ENCODE measurements around the gene COX20. TPM values are rescaled to one million over a fixed set of nuclear protein-coding genes. Genes with fewer than 3 reads are reported as not detected.
"Not testable (repeated sequence)": the region's sequence is repeated elsewhere in the genome, so short reads cannot be mapped to it uniquely, and the experiment has no call there.

Gene COX20, protein sequence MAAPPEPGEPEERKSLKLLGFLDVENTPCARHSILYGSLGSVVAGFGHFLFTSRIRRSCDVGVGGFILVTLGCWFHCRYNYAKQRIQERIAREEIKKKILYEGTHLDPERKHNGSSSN
- total RNA-seq = 10.4 TPM

DNA sequence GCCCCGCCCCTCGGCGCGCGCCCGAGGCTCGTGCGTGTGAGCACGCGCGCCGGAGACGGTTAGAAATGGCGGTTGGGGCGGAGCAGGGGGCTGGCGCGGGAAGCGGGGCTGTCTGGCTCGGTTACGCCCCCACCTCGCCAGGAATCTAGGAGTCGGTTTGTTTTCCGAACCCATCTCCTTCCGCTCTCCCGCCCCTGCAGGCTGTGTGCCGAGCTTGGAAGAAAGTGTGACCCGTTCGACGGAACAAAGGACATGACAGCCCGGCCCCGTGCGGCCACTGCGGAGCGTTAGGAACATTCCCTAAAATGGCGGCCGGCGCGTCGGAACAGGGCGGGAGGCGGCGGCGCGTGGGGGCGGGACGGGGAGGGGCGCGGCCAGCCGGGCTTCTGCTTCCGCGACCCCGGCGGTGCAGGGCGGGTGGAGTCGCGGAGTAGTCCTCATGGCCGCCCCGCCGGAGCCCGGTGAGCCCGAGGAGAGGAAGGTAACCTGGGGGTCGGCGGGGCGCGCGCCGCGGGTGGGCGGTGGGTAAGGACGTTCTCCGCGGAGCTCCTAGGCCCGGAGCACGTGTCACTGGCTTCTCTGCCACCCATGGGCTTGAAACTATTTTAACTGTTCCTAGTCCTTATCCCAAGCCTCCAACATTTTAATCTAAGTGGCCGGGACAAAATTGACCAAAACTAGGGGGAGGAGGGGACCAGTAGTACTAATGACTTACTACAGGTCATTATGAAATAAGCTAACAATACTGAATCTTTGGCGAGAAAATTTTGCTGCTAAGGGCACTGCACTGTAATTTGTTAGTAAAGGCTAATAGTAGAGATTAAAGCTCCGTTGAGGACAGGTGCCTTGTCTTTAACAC lies at the start of gene COX20:
COX20 (plus strand) TSS at position 383 of the 859 bp plus-strand sequence; CDS start at position 440, 57 bp downstream.
- Histone ChIP-seq H3K9ac (ENCODE audit: low read depth in 1 of 3, low read length in 3 of 3) (peak within 1 kb of the TSS; percentile 84 to 98 (median 94)), H3K27me3 (ENCODE audit: control insufficient read depth in 3 of 3, insufficient read depth in 3 of 3, low read length in 3 of 3) (no peaks in the 10 kb centered on the region), H3K36me3 (ENCODE audit: control insufficient read depth in 3 of 3, insufficient read depth in 3 of 3, low read length in 3 of 3) (peaks cover 0 to 3% (median 2%) of the 10 kb centered on the region in 3 donors), H3K27ac (ENCODE audit: low read depth, low read length) (peak within 1 kb of the TSS; percentile 97), H3K4me3 (ENCODE audit: low read length in 3 of 3) (peak within 1 kb of the TSS; percentile 78 to 90 (median 88)), H3K9me3 (ENCODE audit: control insufficient read depth in 3 of 3, low read length in 3 of 3) (no peaks in the 10 kb centered on the region), H3K4me1 (ENCODE audit: control insufficient read depth in 3 of 3, insufficient read depth in 3 of 3, low read length in 3 of 3) (peaks cover 3 to 33% (median 21%) of the 10 kb centered on the region in 3 donors)

DNA sequence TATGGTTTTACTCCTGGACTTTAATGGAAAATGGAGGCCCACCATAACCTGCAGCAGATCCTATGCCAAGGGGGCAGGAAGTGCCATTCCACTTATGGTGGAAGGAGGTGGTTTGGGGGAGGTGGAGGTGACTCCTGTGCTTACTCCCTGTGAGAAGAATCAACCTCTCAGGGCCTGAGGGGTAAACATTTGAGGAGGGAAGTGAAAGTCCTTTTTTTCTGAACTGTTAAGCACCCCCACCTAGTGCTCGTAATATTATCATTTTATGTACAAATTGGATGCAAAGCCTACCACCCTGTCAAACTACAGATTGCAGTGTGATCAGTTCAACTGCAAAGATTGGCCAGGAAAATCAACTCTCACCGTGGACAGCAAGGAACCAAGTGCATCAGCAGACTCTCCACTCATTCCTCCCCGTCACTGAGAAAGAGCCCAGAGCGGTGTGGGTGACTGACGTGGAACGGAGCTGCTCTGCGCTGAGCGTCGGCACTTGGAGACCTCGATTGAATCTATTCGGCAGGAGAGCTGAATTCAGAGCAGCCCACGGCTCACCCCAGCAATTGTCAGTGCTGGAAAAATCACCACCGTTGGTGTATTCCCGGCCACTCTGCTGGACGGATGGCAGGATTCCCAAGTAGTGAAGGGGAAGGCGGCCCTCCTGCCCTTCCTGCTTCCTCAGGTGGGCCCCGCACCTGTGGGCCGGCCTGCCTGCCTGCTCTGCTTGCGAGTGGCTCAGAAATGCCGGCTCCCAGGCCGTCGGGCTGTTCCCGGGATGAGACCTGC lies 46.8 kb upstream of the COX20 start:
- Histone ChIP-seq H3K9ac (ENCODE audit: low read depth in 1 of 3, low read length in 3 of 3) (no peak overlapping the region), H3K9me3 (ENCODE audit: control insufficient read depth in 3 of 3, low read length in 3 of 3) (no peaks in the 10 kb centered on the region), H3K4me3 (ENCODE audit: low read length in 3 of 3) (no peak overlapping the region)

DNA sequence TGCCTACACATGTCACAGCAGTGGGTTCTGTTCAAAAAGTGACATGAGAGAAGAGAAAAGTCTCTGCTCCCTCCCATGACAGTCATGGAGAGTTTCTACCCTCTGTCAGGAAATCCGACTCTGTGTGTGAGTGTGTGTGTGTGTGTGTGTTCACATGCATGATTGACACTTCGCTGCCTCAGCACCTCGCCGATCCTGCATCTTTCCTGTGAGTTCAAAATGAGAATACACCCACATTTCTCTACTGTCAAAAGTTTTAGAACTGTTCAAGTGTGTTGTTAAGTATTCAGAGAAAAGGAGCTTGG lies 46.2 kb upstream of the COX20 start:
- no peak overlapping the region for H3K4me3 ChIP-seq (ENCODE audit: low read length in 3 of 3)
- no peaks in the 10 kb centered on the region for H3K9me3 ChIP-seq (ENCODE audit: control insufficient read depth in 3 of 3, low read length in 3 of 3)
- no peak overlapping the region for H3K27ac ChIP-seq (ENCODE audit: low read depth, low read length)
- H3K4me1 ChIP-seq (ENCODE audit: control insufficient read depth in 3 of 3, insufficient read depth in 3 of 3, low read length in 3 of 3) = no peaks in the 10 kb centered on the region
- H3K27me3 ChIP-seq (ENCODE audit: control insufficient read depth in 3 of 3, insufficient read depth in 3 of 3, low read length in 3 of 3) = peaks cover 0 to 2% (median 0%) of the 10 kb centered on the region in 3 donors
- H3K36me3 ChIP-seq (ENCODE audit: control insufficient read depth in 3 of 3, insufficient read depth in 3 of 3, low read length in 3 of 3) = no peaks in the 10 kb centered on the region
- no peak overlapping the region for H3K9ac ChIP-seq (ENCODE audit: low read depth in 1 of 3, low read length in 3 of 3)

More for the DNA sequence above, 46.8 kb upstream of the COX20 start:
- H3K4me1 ChIP-seq (ENCODE audit: control insufficient read depth in 3 of 3, insufficient read depth in 3 of 3, low read length in 3 of 3) = no peaks in the 10 kb centered on the region
- H3K36me3 ChIP-seq (ENCODE audit: control insufficient read depth in 3 of 3, insufficient read depth in 3 of 3, low read length in 3 of 3) = no peaks in the 10 kb centered on the region
- H3K27me3 ChIP-seq (ENCODE audit: control insufficient read depth in 3 of 3, insufficient read depth in 3 of 3, low read length in 3 of 3) = no peaks in the 10 kb centered on the region
- H3K27ac ChIP-seq (ENCODE audit: low read depth, low read length) = no peak overlapping the region

DNA sequence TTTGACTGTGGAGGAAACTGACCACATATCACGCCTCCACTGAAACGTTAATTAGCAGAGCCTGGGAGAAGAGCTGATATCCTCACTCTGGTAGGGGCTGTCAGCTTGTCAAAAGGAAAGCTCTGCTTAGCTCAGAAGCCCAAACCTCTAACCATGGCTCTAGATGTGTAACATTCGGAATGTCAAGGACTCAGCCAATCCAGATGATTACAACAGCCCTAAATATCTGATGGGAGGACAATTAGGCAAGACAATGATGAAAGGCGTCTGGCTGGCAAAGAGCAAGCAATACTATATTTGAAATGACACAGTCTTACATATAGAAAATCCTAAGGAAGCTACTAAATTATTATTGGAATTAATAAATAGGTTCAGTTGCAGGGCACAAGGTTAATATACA lies 45.7 kb upstream of the COX20 start:
- H3K9me3 ChIP-seq (ENCODE audit: control insufficient read depth in 3 of 3, low read length in 3 of 3) = no peaks in the 10 kb centered on the region
- no peaks in the 10 kb centered on the region for H3K4me1 ChIP-seq (ENCODE audit: control insufficient read depth in 3 of 3, insufficient read depth in 3 of 3, low read length in 3 of 3)
- no peak overlapping the region for H3K4me3 ChIP-seq (ENCODE audit: low read length in 3 of 3)

DNA sequence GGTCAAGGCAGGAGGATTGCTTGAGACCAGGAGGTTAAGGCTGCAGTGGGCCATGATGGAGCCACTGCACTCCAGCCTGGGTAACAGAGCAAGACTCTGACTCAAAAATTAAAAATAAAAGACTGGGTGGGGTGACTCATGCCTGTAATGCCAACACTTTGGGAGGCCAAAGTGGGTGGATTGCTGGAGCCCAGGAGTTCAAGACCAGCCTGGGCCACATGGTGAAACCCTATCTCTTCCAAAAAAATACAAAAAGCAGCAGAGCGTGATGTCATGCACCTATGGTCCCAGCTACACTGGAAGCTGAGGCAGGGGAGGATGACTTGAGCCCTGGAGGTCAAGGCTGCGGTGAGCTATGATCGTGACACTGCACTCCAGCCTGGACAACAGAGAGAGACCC lies 44.4 kb upstream of the COX20 start:
- Histone ChIP-seq H3K4me1 (ENCODE audit: control insufficient read depth in 3 of 3, insufficient read depth in 3 of 3, low read length in 3 of 3) (no peaks in the 10 kb centered on the region), H3K27me3 (ENCODE audit: control insufficient read depth in 3 of 3, insufficient read depth in 3 of 3, low read length in 3 of 3) (peaks cover 0 to 2% (median 0%) of the 10 kb centered on the region in 3 donors), H3K36me3 (ENCODE audit: control insufficient read depth in 3 of 3, insufficient read depth in 3 of 3, low read length in 3 of 3) (no peaks in the 10 kb centered on the region), H3K4me3 (ENCODE audit: low read length in 3 of 3) (no peak overlapping the region), H3K27ac (ENCODE audit: low read depth, low read length) (no peak overlapping the region), H3K9me3 (ENCODE audit: control insufficient read depth in 3 of 3, low read length in 3 of 3) (no peaks in the 10 kb centered on the region), H3K9ac (ENCODE audit: low read depth in 1 of 3, low read length in 3 of 3) (no peak overlapping the region)

More for the DNA sequence above, 45.7 kb upstream of the COX20 start:
- no peak overlapping the region for H3K27ac ChIP-seq (ENCODE audit: low read depth, low read length)
- H3K36me3 ChIP-seq (ENCODE audit: control insufficient read depth in 3 of 3, insufficient read depth in 3 of 3, low read length in 3 of 3) = no peaks in the 10 kb centered on the region
- no peak overlapping the region for H3K9ac ChIP-seq (ENCODE audit: low read depth in 1 of 3, low read length in 3 of 3)
- peaks cover 0 to 2% (median 0%) of the 10 kb centered on the region in 3 donors for H3K27me3 ChIP-seq (ENCODE audit: control insufficient read depth in 3 of 3, insufficient read depth in 3 of 3, low read length in 3 of 3)

DNA sequence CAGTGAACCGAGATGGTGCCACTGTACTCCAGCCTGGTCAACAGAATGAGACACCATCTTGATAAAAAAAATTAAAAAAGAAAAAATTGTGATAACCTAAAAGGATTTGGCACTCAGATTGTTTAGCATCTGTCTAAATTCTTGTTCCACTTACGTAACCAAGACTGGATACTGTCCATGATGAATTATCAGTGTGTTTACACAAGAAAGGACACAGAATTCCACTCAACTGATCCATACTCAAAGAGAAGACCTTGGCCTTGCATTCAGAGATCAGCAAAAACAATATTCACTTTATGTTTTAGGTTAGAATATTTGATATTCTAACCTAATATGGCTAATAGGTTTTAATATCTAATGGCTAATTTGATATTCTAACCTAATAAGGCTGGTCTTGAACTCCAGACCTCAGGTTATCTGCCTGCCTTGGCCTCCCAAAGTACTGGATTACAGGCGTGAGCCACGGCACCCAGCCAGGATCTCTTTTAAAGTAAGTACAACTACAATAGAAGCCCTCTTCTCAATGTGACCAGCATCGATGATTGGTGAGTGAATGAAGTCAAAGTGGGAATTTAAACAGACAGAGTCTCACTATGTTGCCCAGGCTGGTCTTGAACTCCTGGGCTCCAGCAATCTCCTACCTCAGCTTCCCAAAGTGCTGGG lies 43.1 kb upstream of the COX20 start:
- H3K4me1 ChIP-seq (ENCODE audit: control insufficient read depth in 3 of 3, insufficient read depth in 3 of 3, low read length in 3 of 3) = no peaks in the 10 kb centered on the region
- no peak overlapping the region for H3K4me3 ChIP-seq (ENCODE audit: low read length in 3 of 3)
- no peak overlapping the region for H3K27ac ChIP-seq (ENCODE audit: low read depth, low read length)
- no peaks in the 10 kb centered on the region for H3K9me3 ChIP-seq (ENCODE audit: control insufficient read depth in 3 of 3, low read length in 3 of 3)
- H3K27me3 ChIP-seq (ENCODE audit: control insufficient read depth in 3 of 3, insufficient read depth in 3 of 3, low read length in 3 of 3) = peaks cover 0 to 2% (median 0%) of the 10 kb centered on the region in 3 donors
- no peaks in the 10 kb centered on the region for H3K36me3 ChIP-seq (ENCODE audit: control insufficient read depth in 3 of 3, insufficient read depth in 3 of 3, low read length in 3 of 3)
- H3K9ac ChIP-seq (ENCODE audit: low read depth in 1 of 3, low read length in 3 of 3) = no peak overlapping the region

DNA sequence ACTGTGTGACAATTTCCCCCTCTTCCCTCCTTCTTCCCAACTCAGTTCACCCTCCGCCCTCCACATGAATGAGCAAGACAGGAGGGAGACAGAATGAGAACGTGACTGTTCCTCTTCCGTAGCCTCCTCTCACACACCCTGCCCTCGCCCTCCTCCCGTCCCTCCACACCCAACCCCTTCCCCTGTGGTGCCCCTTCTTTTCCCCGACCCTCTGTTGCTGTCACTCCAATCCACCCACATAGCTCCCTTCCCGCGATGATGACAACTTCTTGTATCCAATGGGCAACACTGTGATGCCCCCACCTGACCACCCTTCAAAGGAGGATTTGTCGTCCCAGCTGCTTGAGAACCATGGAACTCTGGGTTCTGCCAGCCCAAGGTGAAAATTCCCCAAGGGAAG lies 41.4 kb upstream of the COX20 start:
- no peak overlapping the region for H3K9ac ChIP-seq (ENCODE audit: low read depth in 1 of 3, low read length in 3 of 3)
- H3K27me3 ChIP-seq (ENCODE audit: control insufficient read depth in 3 of 3, insufficient read depth in 3 of 3, low read length in 3 of 3) = peaks cover 0 to 2% (median 0%) of the 10 kb centered on the region in 3 donors
- no peaks in the 10 kb centered on the region for H3K36me3 ChIP-seq (ENCODE audit: control insufficient read depth in 3 of 3, insufficient read depth in 3 of 3, low read length in 3 of 3)
- no peaks in the 10 kb centered on the region for H3K4me1 ChIP-seq (ENCODE audit: control insufficient read depth in 3 of 3, insufficient read depth in 3 of 3, low read length in 3 of 3)
- no peak overlapping the region for H3K4me3 ChIP-seq (ENCODE audit: low read length in 3 of 3)
- no peaks in the 10 kb centered on the region for H3K9me3 ChIP-seq (ENCODE audit: control insufficient read depth in 3 of 3, low read length in 3 of 3)
- no peak overlapping the region for H3K27ac ChIP-seq (ENCODE audit: low read depth, low read length)

DNA sequence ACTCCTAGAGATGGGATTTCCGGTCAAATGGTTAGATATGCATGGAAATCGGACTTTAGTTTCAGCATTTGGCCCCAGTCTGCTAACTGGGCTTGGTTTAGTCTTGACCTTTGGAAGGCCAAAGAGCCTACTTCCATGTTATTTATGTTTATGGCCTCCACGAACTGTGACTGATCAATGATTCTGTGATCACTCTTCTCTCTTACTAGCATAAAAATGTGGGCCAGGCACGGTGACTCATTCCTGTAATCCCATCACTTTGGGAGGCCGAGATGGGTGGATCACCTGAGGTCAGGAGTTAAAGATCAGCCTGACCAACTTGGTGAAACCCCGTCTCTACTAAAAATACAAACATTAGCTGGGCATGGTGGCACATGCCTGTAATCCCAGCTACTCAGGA lies 40.9 kb upstream of the COX20 start:
- H3K9ac ChIP-seq (ENCODE audit: low read depth in 1 of 3, low read length in 3 of 3); H3K4me3 ChIP-seq (ENCODE audit: low read length in 3 of 3); H3K36me3 ChIP-seq (ENCODE audit: control insufficient read depth in 3 of 3, insufficient read depth in 3 of 3, low read length in 3 of 3); H3K9me3 ChIP-seq (ENCODE audit: control insufficient read depth in 3 of 3, low read length in 3 of 3); H3K27ac ChIP-seq (ENCODE audit: low read depth, low read length); H3K27me3 ChIP-seq (ENCODE audit: control insufficient read depth in 3 of 3, insufficient read depth in 3 of 3, low read length in 3 of 3); H3K4me1 ChIP-seq (ENCODE audit: control insufficient read depth in 3 of 3, insufficient read depth in 3 of 3, low read length in 3 of 3): not testable (repeated sequence)

DNA sequence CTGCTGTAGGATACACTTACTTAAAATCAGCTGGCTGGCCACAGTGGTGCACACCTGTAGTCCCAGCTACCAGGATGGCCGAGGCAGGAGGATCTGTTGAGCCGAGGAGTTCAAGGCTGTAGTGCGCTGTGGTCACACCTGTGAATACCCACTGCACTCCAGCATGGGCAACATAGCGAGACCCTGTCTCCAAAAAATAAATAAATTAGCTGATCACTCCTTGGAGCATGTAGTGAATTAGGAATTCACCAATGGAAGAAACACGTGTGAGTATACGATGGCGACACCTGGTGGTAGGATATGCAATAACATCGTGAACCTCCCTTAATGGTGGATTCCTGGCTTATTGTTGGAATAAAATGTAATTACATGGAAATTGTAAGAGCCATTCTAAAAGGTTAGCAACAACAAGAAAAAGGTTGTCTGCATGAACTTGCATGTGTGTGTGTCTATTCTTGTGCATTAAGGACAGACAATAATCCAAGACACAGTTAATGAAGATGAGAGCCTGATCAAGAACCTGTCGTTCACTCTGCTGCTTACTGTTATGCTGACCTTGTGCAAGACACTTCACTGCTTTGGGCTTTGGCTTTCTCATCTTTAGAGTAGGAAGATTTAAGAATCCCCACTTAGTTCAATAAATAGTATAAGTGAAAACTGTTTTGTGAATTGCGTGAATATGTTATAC lies 38.6 kb upstream of the COX20 start:
- peaks cover 0 to 2% (median 0%) of the 10 kb centered on the region in 3 donors for H3K27me3 ChIP-seq (ENCODE audit: control insufficient read depth in 3 of 3, insufficient read depth in 3 of 3, low read length in 3 of 3)
- H3K4me1 ChIP-seq (ENCODE audit: control insufficient read depth in 3 of 3, insufficient read depth in 3 of 3, low read length in 3 of 3) = no peaks in the 10 kb centered on the region
- no peaks in the 10 kb centered on the region for H3K36me3 ChIP-seq (ENCODE audit: control insufficient read depth in 3 of 3, insufficient read depth in 3 of 3, low read length in 3 of 3)
- no peak overlapping the region for H3K4me3 ChIP-seq (ENCODE audit: low read length in 3 of 3)
- H3K9me3 ChIP-seq (ENCODE audit: control insufficient read depth in 3 of 3, low read length in 3 of 3) = no peaks in the 10 kb centered on the region
- H3K27ac ChIP-seq (ENCODE audit: low read depth, low read length) = no peak overlapping the region
- H3K9ac ChIP-seq (ENCODE audit: low read depth in 1 of 3, low read length in 3 of 3) = no peak overlapping the region
